Vagina (tissue), 2 donors: ENCODE data around the gene MMUT.

Source experiments
- POLR2A ChIP-seq, 2 donors: fragments of 450-650 bp; IDR thresholded peaks; one replicate each; pipeline ENCODE4 v1.6.1; 2017; ENCODE audit warnings: antibody characterized with exemption in 2 of 2, mild to moderate bottlenecking in 2 of 2, moderate library complexity in 2 of 2
- POLR2AphosphoS5 ChIP-seq, 2 donors: sonication (generic); formaldehyde crosslinking; IDR thresholded peaks; one replicate each; pipeline ENCODE4 v1.9.0; 2017; ENCODE audit warnings: antibody characterized with exemption in 2 of 2, mild to moderate bottlenecking in 2 of 2, low read depth in 1 of 2; ENCODE audit not compliant: insufficient read depth in 1 of 2
- TF ChIP-seq, protein P1 (sequence below), 3 experiments: fragments of 450-650 bp in 2 of 3; fragments of 200-600 bp in 1 of 3; sonication (generic) in 1 of 3; IDR thresholded peaks; one replicate each; pipeline ENCODE4 v1.5.1; 2017 to 2019; ENCODE audit warnings: antibody characterized with exemption in 3 of 3, mild to moderate bottlenecking in 2 of 3, moderate library complexity in 2 of 3

DNA sequence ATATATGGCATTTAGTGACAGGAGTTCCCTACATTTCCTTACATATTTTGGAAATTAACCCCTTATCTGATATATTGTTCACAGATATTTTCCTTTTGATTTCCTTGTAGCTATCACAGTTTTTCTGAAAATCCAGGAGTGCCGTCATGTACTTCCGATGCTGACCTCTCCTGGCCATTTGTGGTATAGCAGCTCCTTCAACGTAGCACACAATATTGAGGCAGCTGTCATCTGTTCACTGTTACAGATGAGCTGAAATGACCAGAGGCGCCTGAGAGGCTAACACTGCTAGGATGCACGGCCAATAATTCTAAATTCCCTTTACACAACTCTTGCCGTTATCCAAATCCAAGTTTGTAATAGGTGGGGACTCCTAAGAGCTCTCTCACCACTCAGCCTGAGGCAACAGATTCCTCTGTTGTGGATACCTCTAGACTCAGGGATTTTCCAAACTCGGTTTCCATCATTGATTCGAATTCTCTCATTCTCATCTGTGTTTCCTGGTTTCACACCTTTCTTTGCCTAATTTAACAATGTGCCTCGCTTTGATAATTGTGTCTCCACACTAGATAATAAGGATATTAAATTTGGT lies 53.0 kb downstream of the MMUT start:
- TF ChIP-seq, protein P1, sequence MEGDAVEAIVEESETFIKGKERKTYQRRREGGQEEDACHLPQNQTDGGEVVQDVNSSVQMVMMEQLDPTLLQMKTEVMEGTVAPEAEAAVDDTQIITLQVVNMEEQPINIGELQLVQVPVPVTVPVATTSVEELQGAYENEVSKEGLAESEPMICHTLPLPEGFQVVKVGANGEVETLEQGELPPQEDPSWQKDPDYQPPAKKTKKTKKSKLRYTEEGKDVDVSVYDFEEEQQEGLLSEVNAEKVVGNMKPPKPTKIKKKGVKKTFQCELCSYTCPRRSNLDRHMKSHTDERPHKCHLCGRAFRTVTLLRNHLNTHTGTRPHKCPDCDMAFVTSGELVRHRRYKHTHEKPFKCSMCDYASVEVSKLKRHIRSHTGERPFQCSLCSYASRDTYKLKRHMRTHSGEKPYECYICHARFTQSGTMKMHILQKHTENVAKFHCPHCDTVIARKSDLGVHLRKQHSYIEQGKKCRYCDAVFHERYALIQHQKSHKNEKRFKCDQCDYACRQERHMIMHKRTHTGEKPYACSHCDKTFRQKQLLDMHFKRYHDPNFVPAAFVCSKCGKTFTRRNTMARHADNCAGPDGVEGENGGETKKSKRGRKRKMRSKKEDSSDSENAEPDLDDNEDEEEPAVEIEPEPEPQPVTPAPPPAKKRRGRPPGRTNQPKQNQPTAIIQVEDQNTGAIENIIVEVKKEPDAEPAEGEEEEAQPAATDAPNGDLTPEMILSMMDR (IDR thresholded peaks at IDR 0.05), result peak; percentile 41 to 72 (median 57)
- no peak for TF ChIP-seq POLR2A (IDR thresholded peaks at IDR 0.05)
- no peak for TF ChIP-seq POLR2AphosphoS5 (IDR thresholded peaks at IDR 0.05; ENCODE audit: insufficient read depth in 1 of 2, low read depth in 1 of 2)
